Measurements from ENCODE around the gene ARHGEF40. TPM values are rescaled to one million over a fixed set of nuclear protein-coding genes. Genes with fewer than 3 reads are reported as not detected.

Gene ARHGEF40
- total RNA-seq, 1 donor from 2014 or later = 65.8 TPM

GRCh38 chr14:21030531-21030930 lies 39.6 kb upstream of the ARHGEF40 start:
- H3K4me1 Mint-ChIP-seq (ENCODE audit: unreplicated experiment) = peaks cover 10% of the 10 kb centered on the region
- H3K9me3 Mint-ChIP-seq = no peaks in the 10 kb centered on the region
- DNase-seq (ENCODE audit: extremely low spot score, unreplicated experiment) = no peak
- H3K27me3 Mint-ChIP-seq = peaks cover 4% of the 10 kb centered on the region
- no peak for TF ChIP-seq CTCF (conservative IDR thresholded peaks at IDR 0.05)
- H3K36me3 Mint-ChIP-seq = no peaks in the 10 kb centered on the region
- no peak overlapping the region for H3K27ac Mint-ChIP-seq
- H3K4me3 Mint-ChIP-seq = no peak overlapping the region

- peaks cover under 1% of the 10 kb centered on the region for H3K4me1 Mint-ChIP-seq (ENCODE audit: unreplicated experiment)
- H3K27ac Mint-ChIP-seq = peak overlapping the region; percentile 60
These were observed 37.6 kb upstream of the ARHGEF40 start for GRCh38 chr14:21032326-21033132.

GRCh38 chr14:21033133-21033698 lies 36.9 kb upstream of the ARHGEF40 start:
- TF ChIP-seq CTCF (conservative IDR thresholded peaks at IDR 0.05) = no peak
- peaks cover 4% of the 10 kb centered on the region for H3K27me3 Mint-ChIP-seq
- H3K27ac Mint-ChIP-seq = peak overlapping the region; percentile 19

More at GRCh38 chr14:21032326-21033132, 37.6 kb upstream of the ARHGEF40 start:
- Mint-ChIP-seq H3K36me3 (no peaks in the 10 kb centered on the region), H3K9me3 (no peaks in the 10 kb centered on the region), H3K27me3 (peaks cover 4% of the 10 kb centered on the region), H3K4me3 (peak overlapping the region; percentile 42)
- DNase-seq (ENCODE audit: extremely low spot score, unreplicated experiment) = no peak
- TF ChIP-seq CTCF (conservative IDR thresholded peaks at IDR 0.05) = no peak

GRCh38 chr14:21034707-21035106 lies 35.4 kb upstream of the ARHGEF40 start, which contains the start of gene RNASE13:
RNASE13 (minus strand) TSS chr14:21034807; CDS start chr14:21034288, 519 bp downstream.
- Mint-ChIP-seq H3K9me3 (no peaks in the 10 kb centered on the region), H3K4me3 (no peak within 1 kb of the TSS), H3K27me3 (peaks cover 4% of the 10 kb centered on the region), H3K27ac (peak within 1 kb of the TSS; percentile 14), H3K36me3 (no peaks in the 10 kb centered on the region), H3K4me1 (ENCODE audit: unreplicated experiment) (peaks cover 9% of the 10 kb centered on the region)
- TF ChIP-seq CTCF (conservative IDR thresholded peaks at IDR 0.05) = no peak
- no peak for DNase-seq (ENCODE audit: extremely low spot score, unreplicated experiment)

More at GRCh38 chr14:21033133-21033698, 36.9 kb upstream of the ARHGEF40 start:
- Mint-ChIP-seq H3K36me3 (no peaks in the 10 kb centered on the region), H3K4me3 (no peak overlapping the region), H3K9me3 (no peaks in the 10 kb centered on the region), H3K4me1 (ENCODE audit: unreplicated experiment) (peaks cover 1% of the 10 kb centered on the region)
- DNase-seq (ENCODE audit: extremely low spot score, unreplicated experiment) = no peak

- Mint-ChIP-seq H3K27me3 (peaks cover 4% of the 10 kb centered on the region), H3K4me1 (ENCODE audit: unreplicated experiment) (peaks cover 14% of the 10 kb centered on the region), H3K27ac (no peak overlapping the region), H3K9me3 (no peaks in the 10 kb centered on the region), H3K36me3 (no peaks in the 10 kb centered on the region), H3K4me3 (no peak overlapping the region)
- TF ChIP-seq CTCF (conservative IDR thresholded peaks at IDR 0.05) = no peak
- no peak for DNase-seq (ENCODE audit: extremely low spot score, unreplicated experiment)
These were observed 33.4 kb upstream of the ARHGEF40 start for GRCh38 chr14:21036751-21037150.
